Measurements from ENCODE around the gene ATG5.

GRCh38 chr6:106360410-106360988, 34.9 kb upstream of the ATG5 start, which contains the start of gene CRYBG1:
- TF ChIP-seq ZNF704 (tag by site-specific recombination; IDR thresholded peaks at IDR 0.05) (no peak), ZNF580 (tag by site-specific recombination; IDR thresholded peaks at IDR 0.05) (no peak), ZNF174 (tag by site-specific recombination; IDR thresholded peaks at IDR 0.05) (no peak), BCL6B (tag by site-specific recombination; IDR thresholded peaks at IDR 0.05) (no peak), ZNF629 (tag by site-specific recombination; IDR thresholded peaks at IDR 0.05) (no peak), REST (tag by site-specific recombination; IDR thresholded peaks at IDR 0.05) (no peak; the same call in 1 of the 2 replicates), PBX3 (CRISPR knock-in tag; IDR thresholded peaks at IDR 0.05) (0 out of 2 replicates have a peak, but pooled peaks have one; percentile 49), ZNF398 (tag by site-specific recombination; IDR thresholded peaks at IDR 0.05) (0 out of 2 replicates have a peak, but pooled peaks have one; percentile 10), CTCF (tag by site-specific recombination; IDR thresholded peaks at IDR 0.05) (peak; percentile 88)

Data from HEK293 (cell line).